DMS53 (cell line): ENCODE measurements around the gene COG2.
"Not testable (repeated sequence)": the region's sequence is repeated elsewhere in the genome, so short reads cannot be mapped to it uniquely, and the experiment has no call there.

Experiments
- DNase-seq: peaks from one replicate; lab custom pipeline; 2025; lab: John Stamatoyannopoulos, UW

The COG2 gene

GRCh38 chr1:230642263-230642959, at the start of gene COG2:
COG2 (plus strand) TSS chr1:230642481; CDS start chr1:230642607, 126 bp downstream.
- peak; percentile 97 for DNase-seq

- no peak for DNase-seq
These were observed 49.4 kb upstream of the COG2 start for GRCh38 chr1:230592848-230593414.

DNA sequence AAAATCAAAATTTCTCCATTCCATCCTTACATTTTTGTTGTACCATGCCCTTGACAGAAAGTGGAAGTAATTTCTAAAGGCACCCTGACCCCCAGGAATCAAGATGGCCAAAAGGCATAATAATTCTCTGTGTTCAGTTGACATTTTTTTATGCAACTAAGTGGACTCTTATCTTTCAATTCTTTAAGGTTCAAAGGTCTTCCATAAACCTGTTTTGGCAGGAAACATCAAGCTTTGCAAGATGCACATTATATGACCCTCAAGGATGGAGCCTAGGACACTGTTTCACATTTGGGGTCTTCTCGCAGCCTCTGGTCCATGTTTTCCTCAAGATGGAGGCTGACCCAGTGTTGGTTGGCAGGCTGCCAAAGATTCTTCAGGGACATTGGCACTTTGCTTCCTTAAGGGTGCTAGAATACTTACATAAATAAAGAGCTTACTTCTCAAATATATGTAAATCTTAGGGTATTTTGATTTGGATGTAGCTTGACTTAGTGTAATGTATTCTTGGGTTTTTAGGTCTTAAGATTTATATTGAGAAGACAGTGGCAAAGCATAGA, 48.0 kb upstream of the COG2 start:
- peak; percentile 14 for DNase-seq

GRCh38 chr1:230595181-230595580, 47.1 kb upstream of the COG2 start:
- DNase-seq, result no peak

DNA sequence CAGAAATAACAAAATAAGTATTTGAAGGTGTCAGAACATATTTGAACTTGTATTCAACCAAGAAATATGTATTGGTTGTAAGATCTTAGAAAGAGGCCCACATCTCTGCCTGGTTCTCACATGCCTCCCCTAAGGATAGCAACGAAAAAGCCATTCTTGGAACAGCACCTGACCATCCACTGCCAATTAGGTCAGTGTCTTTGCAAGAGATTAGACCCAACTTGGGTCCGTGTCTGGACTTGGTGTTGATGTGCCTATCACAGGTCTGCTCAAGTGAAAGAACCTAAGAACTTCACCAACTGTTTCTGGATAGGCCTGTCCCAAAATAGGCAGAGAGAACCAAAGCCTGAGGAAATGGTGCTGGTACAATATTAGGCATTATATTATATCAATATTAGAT, 46.0 kb upstream of the COG2 start:
- DNase-seq, result no peak

- no peak for DNase-seq
These were observed 43.5 kb upstream of the COG2 start for GRCh38 chr1:230598745-230599144.

GRCh38 chr1:230599926-230600656, 42.2 kb upstream of the COG2 start:
- DNase-seq, result no peak

DNA sequence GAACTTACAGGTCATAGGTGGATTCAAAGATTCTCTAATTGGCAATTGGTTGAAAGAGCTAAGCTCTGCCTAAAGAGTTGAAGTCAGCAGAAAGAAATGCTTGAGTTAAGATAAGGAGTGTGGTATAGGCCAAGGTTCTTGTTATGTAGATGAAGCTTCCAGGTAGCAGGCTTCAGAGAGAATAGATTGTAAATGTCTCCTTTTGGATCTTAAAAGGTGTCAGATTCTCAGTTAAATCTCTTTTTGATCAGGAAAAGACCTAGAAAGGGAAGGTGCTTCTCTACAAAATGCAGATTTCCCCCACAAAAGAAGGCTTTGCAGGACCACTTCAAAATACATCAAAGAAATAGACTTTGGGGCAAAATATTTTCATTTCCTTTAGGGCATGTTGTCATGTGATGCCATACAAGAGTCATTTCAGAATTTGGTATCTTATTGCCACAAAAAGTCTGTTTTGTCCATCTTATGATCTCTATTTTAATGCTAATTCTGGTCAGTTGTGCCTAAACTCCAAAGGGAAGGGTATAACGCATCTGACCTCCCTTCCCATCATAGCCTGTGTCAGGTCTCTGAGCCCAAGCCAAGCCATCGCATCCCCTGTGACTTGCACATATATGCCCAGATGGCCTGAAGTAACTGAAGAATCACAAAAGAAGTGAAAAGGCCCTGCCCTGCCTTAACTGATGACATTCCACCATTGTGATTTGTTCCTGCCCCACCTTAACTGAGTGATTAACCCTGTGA, 41.5 kb upstream of the COG2 start:
- not testable (repeated sequence) for DNase-seq

- DNase-seq, result no peak
These were observed 33.1 kb upstream of the COG2 start for GRCh38 chr1:230609208-230609607.

- no peak for DNase-seq
These were observed 31.7 kb upstream of the COG2 start for GRCh38 chr1:230610589-230610988.

- DNase-seq, result no peak
These were observed 31.0 kb upstream of the COG2 start for GRCh38 chr1:230611128-230611877.

- no peak for DNase-seq
These were observed 30.4 kb upstream of the COG2 start for GRCh38 chr1:230611878-230612235.

DNA sequence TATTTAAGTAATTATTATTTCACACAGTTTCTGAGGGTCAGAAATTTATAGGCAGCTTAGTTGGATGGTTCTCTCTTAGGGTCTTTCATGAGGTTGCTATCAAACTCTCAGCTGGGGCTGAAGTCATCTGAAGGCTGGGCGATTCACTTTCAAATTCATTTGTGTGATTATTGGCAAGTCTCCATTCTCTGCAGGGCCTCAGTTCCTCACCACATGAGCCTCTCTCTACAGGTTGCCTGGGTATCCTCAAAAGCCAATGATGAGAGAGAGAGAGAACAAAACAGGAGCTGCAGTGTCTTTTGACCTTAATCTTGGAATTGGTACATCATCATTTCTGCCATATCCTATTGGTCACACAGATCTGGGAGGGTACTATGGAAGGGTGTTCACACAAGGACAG, 29.6 kb upstream of the COG2 start:
- DNase-seq, result no peak

- no peak for DNase-seq
These were observed 28.2 kb upstream of the COG2 start for GRCh38 chr1:230614121-230614520.

GRCh38 chr1:230618537-230618936, 23.7 kb upstream of the COG2 start:
- no peak for DNase-seq

DNA sequence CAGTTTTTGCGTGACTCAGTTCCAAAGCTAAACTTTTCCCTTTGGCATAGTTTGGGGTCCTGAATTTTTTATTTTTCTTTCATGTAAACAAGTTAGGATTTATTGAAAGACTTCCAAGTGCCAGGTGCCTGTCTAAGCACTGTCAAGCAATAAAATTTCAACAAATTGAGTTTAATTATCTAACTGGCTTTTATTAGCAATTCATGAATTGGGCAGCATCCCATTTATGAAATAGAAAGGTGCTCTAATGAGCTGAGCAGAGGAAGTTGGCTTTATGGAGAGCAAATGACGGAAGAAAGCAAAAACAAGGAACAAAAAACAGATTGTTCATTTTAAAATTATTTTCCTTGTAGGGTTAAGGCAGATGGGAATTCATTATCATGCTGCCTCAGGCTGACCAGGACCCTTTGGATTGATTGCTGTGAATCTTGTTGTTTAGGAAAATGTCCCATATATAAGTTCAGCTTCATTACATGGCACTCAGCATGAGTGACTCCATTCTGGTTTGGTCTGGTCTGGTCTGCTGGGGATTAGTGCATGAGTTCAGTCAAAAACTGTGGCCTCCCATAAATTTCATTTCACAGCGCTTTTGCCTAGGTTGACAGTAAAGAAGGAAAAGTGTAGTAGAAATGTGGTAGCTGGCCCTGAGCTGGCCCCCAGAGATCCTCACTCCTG, 21.5 kb upstream of the COG2 start:
- DNase-seq, result no peak

GRCh38 chr1:230621324-230622030, 20.8 kb upstream of the COG2 start:
- no peak for DNase-seq

DNA sequence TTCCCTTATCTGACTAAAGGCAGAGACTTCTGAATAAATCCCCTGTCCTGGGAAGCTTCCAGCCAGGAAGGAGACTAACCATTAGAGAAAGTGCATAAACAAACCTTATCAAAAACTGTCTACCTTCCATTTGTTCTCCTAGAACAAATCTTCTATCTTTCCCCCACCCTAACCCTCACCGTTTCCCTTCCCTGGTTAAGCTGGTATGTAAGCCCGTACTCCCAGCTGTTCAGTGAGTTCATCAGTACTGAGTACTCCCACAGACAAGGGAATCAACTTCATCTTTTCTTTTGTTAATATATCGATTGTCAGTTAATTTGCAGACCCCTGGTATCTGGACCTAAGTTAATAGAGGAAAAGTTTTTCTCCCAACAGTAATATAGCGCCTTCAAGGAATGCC, 20.1 kb upstream of the COG2 start:
- no peak for DNase-seq

GRCh38 chr1:230624097-230624713, 18.1 kb upstream of the COG2 start:
- DNase-seq, result no peak

- DNase-seq, result peak; percentile 14
These were observed 16.0 kb upstream of the COG2 start for GRCh38 chr1:230626232-230626631.
